NCI-H128 (cell line): Measurements from ENCODE around the gene PIP5KL1.
A peak's percentile ranks its signal among the peaks of the same experiment; 100 is the strongest.

Source experiments
- DNase-seq: peaks from one replicate; lab custom pipeline; 2025; ENCODE audit not compliant: unreplicated experiment; lab: John Stamatoyannopoulos, UW

PIP5KL1 gene

DNA sequence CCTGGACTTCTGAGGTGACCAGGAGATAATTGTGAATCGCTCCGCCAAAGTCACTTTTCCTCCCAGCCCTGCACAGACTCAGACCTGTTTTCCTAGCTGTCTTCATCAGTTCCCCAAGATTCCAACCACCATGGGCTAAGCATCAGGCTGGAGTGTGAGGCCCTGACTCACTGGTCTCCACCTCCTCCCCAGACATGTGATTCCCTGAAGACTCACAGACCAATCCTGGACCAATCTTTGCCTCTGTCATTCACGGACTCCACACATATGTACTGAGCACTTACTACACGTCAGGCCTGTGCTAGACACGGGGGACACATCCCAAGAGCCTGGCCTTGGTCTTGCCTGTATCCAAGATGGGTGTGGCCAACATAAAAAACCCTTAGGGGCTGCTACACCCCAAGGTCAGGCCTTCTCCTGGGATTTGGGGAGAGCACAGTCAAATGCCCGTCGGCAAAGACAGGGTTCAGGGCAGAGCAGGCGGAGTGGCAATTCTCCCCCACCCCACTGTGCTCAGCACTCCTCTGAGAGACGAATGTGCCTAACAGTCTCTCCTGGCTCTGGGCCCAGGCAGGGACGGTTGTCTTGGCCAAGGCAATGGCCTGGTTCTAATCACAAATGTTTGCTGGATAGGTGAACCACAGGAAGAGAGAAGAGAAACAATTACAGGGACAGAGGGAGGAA is 38.3 kb upstream of the PIP5KL1 start:
- DNase-seq: no peak

DNA sequence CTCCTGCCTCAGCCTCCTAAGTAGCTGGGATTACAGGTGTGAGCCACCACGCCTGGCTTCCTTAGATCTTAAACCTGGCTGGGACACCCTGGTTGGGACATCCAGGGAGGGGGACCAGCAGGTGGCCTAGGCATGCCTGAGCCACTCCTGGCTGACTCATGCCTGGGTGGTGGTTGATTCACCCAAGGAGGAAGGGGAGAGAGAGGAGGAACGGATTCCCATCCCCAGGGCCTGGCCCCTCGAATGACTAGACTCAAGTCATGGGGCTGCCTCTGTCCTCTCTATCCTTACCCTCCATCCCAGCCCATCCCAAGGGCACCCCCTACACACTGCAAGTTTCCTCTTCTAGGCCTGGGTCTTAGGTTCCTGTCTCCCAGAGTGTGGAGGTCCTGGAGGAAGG is 37.5 kb upstream of the PIP5KL1 start:
- no peak for DNase-seq

DNA sequence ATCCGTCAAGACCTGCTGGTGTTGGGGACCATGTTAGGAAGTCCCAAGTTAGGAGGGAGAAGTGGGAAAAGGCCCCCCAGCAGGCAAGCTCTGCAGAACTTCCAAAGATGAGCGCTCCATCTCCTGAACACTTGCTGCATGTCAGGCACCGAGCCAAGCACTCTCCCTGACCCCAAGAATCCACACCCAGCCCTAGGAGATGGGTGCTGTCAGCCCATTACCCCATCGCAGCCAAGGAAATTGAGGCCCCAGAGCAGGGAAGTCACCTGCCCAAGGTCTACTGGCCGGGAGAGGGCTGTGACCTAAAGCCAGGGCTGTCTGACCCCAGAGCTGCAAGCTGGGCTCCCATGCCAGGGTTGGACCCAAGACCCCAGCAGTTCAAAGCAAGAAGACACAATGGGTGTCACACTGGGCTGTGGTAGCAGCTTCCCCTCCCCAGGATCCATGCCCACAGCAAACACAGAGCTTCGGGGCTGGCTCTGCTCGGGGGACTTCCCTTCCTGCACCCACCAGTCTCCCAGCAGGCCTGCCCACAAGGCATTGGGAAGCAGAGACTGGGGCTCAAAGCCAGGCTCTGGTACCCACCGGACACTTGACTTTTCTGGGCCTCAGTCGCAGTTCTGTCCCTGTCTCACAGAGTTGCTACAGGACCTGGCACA is 36.7 kb upstream of the PIP5KL1 start:
- no peak for DNase-seq

DNA sequence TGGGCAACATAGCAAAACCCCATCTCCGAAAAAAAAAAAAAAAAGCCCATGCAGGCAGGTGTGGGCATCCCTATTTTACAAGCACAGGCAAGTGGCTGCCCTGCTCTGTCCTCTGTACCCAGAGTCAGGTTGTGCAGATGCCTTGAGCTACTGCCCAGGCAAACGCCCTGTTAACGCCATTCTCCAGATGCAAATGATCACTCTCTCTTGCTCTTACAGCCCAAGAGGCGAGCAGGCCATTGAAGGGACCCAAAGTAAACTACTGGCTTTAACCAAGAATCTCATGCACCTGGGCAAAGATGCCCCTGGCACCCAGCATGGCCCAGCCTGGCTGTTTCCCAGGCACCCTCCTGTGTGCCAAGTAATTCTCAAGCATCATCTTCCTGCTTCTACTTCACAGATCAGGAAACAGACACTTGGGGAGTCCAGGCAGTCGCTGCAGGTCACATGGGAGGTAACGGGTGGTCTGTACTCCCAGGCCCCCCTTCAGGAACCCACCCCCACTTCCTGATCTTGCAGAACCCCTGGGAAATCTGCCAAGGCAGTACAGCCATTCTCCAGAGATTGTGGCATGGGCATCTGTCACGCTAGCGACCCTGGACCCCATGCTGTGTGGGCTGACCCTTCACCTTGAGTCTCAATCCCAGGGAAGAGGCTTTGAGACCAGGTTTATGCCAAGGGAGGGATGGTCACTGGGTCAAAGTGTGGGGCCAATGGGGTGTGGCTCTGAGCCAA is 36.0 kb upstream of the PIP5KL1 start:
- no peak for DNase-seq

DNA sequence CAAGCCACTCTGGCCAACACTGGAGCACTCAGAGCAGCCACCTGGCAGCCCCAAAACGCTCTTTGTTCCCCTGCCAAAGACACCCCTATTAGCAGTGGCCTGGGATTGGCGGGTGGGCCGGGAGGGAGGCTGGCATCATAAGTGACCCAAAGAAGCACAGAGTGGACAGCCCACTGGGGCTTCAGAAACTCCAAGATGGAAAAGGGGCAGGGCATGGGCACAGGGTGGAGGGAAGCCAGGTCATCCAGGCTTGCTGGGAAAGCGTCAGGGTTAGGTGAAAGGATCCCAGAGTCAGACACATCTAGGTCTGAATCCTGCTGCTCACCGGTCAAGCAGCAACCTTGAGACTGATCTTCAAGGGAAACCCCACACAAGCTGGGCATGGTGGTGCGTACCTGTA is 35.4 kb upstream of the PIP5KL1 start:
- DNase-seq: no peak

DNA sequence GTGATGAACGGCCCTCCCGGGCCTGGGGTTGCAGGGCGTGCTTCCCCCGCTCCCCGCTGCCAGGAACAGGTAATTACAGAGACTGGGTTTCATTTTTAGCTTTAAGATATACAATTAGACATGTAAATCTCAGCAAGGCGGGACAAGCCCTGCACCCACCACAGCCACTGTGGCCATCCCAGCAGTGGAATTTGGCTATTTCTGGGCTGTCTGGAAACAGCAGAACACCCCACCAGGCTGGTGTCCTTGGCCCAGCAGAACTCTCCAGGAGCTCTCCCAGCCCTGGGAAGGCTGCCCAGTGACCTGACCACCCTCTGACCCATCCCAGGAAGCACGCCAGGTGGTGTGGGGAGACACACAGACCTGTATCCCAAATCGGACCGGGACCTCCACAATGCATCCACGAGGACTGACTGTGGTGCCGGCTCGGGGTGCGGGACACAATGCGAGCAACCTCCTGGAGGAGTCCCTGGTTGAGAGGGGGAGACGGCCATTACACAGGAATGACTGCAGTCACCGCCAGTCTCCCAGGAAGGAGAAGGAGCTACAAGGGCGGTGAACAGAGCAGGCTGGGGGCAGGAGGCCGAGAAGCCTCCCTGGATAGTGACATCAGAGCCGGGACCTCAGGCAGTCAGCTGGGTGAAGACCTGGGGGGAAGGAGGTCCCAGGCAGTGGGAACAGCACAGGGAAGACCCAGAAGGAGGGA is 32.9 kb upstream of the PIP5KL1 start:
- DNase-seq: no peak

DNA sequence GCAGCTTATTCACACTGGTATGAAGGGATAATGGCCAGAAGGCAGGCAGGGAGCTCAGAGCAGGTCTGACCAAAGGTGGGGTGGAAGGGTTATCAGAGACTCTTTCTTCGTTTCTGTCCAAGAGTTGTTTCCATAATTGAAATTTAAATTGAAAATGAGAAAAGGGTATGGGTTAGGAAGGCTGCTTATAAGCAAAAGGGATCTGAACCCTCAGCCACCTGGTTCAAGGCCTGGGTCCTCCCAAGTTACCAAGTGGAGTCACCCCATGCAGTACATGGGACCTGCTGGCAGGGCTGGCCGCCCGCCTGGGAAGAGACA is 32.4 kb upstream of the PIP5KL1 start:
- DNase-seq: no peak

DNA sequence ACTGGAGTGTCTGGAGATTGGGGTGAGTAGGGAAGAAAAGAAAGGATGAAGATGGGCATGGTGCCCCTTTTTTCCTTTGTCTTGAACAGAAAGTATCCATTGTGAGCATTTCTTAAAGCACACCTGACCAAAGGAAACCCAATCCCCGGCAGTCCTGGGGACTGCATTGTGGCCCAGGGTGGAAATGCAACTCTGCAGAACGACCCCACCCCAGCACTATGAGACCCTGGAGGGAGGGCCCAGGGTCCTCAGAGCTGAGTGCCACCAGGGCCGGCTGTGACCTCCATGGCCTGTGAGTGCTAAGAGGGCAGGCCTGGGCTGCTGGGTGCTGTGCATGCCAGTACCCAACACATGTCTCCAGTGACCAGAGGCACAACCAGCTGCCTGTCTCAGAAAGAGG is 31.7 kb upstream of the PIP5KL1 start:
- DNase-seq: no peak

DNA sequence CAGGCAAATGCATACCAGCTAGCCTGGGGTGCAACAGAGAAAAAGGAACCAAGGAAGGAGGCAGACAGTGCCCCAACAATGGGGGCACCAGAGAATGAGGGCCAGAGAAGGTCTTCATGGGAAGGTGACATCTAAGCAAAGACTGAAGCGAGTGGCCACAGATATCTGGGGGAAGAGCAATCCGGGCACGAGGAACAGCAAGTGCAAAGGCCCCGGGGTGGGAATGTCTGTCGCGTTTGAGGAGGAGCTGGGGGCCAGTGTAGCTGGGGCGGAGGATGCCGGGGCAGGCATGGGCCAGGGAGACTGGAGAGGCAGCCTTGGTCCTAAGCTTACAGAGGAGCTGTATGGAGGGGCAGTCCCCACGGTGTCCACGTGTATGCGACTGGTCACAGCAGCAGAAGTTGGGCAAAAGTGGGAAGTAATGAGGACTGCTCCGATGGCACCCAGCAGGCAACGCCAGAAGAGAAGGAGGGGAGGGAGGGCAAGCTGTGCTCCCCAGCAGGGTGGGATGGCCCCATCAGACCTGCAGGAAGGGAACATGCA is 31.1 kb upstream of the PIP5KL1 start:
- DNase-seq: no peak

DNA sequence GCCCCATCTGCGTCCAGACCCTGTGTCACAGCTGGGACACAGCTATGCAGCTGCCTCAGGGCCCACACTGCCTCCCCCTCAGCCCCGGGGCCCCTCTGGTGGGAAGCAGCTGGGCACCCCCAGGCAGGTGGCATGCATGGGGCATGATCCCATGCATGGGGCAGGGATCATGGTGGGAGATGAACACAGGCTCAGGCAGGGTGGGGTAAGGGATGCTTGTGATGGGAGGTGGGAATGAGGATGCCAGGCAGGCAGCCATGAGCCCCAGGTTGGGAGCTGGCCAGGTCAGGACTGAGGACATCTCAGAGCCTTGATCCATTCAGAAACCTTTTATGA is 30.5 kb upstream of the PIP5KL1 start:
- no peak for DNase-seq

DNA sequence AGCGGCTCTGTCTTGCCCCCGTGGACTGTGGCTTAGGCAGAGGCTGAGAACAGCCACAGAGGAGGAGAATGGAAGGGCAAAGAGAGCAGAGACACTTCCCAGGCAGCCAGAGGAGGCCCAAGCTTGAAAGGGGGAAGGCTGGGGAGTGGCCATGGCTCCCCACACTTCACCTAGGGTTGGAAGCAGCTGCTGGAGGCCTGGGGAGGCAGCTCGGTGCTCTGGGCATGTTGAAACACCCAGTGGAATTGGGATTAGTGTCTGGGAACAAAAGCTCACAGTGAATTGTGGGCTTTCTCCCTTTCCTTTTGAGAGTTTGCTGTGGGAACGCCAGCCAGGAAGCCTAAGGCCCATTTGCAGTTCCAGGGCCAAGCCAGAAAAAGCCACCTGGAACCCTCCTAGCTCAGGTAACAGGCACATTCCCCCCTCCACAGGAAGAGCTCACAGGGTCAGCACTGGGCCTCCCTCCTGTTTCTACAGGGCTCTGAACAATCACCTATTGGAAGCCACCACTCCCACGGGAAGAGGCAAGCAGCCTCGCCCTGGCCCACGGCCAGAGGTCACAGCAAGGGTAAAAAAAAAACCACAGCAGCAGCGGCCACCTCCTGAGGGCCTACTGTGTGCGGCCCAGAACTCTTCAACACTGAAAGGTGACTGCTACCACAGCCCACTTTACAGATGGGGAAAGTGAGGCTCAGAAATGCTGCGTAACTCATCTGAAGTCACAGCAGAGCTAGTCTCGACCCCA is 30.0 kb upstream of the PIP5KL1 start:
- no peak for DNase-seq

DNA sequence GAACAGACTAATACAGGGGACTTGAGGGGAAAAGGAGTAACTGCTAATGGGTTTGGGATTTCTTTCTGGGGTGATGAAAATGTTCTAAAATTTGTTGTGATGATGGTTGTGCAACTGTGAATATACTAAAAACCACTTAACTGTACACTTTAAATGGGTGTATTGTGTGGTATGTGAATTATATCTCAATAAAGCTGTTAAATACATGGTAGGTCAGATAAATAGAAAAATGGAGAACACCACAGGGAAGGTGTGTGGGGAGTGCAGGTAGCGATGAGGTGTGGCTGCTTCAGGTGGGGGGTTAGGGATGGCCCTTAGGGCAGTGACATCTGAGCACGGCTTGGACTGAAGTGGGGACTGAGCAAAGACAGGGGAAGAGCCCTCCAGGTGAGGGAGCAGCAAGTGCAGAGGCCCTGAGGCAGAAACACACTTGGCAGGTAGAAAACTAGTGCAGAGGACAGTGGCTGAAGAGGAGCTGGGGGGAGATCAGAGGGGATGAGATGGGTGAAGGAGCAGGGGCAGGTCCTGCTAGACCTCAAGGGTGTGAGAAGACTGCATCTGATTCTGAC is 29.3 kb upstream of the PIP5KL1 start:
- no peak for DNase-seq

DNA sequence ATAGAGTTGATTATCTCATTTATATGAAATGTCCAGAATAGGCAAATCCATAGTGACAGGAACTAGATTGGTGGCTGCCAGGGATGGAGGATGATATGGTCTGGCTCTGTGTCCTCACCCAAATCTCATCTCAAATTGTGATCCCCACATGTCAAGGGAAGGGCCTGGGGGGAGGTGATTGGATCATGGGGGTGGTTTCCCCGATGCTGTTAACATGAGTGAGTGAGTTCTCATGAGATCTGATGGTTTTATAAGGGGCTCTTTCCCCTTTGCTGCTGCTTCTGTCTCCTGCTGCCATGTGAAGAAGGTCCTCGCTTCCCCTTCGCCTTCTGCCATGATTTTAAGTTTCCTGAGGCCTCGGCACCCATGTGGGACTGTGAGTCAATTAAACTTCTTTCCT is 28.8 kb upstream of the PIP5KL1 start:
- DNase-seq: no peak

DNA sequence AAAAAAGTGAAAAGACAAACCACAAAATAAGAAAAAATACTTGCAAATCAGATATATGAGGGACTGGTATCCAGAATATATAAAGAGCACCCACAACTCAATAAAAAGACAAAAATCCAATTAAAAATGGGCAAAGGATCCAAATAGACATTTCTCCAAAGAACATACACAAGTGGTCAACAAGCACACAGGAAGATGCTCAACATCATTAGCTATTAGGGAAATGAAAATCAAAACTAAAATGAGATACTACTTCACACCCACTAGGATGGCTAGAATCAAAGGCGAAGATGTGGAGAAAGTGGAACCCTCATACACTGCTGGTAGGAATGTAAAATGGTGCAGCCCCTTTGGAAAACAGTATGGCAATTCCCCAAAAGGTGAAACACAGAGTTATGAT is 28.2 kb upstream of the PIP5KL1 start:
- DNase-seq: no peak

DNA sequence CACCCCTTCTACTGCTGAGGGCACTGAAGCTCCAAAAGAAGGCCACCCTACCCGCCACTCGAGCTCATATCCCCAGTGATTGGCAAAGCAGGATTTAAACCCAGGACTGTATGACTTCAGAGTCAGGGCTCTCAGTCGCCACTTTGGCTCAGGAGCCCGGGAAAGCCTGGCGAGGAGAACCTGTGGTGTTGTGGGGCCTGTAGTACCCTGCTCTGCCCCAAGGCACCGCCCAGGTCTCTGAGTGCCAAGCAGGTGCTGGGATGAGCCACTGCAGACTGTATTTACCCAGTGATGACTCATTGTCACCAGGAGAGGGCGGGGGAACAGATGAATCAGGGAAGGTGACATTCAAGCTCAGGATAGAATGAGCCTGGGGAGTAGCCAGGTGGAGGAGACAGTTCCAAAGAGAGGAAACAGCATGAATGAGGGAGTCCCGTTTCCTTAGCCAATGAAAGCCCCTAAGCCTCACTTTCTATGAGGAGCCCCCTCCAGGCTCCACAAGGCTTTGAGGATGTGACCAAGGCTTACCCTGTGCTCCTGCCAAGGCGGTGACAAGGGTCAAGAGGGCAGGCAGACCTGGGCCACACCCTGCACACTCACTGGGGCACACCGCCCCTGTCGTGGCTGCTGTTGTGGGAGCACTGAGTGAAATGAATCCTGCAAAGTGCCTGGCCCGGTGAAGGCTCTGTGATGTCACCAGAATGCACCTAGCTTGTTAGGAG is 24.9 kb upstream of the PIP5KL1 start:
- peak; percentile 87 for DNase-seq

DNA sequence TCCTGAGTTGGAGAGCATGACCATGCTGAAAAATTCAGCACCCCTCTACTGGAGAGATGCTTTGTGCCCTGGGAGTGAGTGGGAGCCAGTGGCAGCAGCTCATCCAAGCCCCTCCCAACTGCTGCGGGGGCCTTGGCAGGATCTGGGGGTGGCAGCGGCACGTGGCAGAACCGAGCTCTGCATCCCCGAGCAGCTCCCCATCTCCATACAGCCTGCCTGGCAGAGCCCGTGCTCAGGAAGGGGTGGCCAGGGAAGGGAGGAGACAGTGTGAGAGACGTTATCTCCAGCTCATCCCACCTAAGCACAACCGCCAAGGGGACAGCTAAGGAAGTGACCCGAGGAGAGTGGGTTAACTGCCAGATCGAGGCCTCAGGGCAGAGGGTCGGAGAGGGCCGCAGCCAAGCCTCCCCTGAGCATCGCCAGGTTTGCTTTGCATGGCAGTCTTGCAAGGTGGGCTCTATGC is 24.3 kb upstream of the PIP5KL1 start:
- no peak for DNase-seq

DNA sequence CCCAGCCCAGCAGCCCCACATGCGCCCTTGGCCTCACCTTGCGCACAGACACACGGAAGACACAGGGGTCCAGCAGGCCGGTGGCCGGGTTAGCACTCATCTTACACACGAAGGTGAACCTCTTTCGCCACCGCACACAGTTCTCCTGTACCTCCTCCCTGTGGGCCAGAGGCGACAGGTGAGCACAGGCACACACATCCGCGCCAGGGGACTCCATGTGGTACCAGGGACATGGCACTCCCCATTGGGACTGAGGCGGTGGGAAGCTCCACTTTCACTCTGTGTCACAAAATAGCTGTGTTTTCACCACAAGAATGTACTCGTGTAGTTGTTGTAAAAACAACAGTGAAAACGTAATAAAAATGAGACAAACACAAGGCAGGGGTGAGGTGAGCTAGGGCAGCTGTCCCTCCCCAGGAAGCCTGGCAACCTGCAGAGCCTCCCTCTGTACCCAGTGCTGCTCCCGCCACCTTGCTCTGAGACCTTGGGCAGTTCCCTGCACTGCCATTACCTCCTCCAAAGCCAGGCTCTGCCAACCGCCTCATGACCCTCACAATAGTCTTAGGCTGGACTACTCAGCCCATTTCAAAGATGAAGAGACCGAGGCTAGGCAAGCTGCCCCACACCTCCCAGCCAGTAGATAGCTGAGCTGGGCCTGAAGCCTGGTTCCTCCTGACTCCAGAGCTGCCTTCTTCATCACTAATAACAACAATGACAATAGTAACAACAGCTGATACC is 23.4 kb upstream of the PIP5KL1 start:
- DNase-seq: no peak

DNA sequence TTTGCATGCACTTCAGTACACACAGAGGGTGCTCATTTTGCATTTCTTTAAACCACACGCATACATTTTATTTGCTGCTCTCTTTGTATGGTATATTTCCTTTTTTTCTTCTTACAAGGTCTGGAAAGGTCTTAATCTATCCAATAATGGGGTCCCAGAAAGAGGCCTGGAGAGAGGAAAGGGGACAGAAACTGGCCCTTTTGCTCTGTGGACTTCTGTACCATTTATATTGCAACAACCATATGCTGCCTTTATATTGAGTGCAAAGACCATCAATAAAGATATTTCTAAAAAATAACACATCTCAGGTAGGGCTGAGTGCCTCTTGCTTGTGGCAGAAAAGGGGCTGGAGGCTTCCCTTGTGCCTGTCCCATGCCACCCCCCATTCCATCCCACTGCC is 22.6 kb upstream of the PIP5KL1 start:
- DNase-seq: no peak
